Endothelial cell (in vitro differentiated cells): ENCODE data around the gene TSPAN3. TPM values are rescaled to one million over a fixed set of nuclear protein-coding genes. Genes with fewer than 3 reads are reported as not detected.

Experiments used
- DNase-seq: peaks from one replicate; pipeline ENCODE4 v3.0.0; 2021; ENCODE audit warnings: low spot score
- H3K27ac Mint-ChIP-seq: one replicate; pipeline ENCODE4 v1.8.0; 2021; ENCODE audit warnings: mixed read lengths, inconsistent platforms; ENCODE audit not compliant: unreplicated experiment
- H3K27me3 Mint-ChIP-seq: one replicate; pipeline ENCODE4 v1.8.0; 2021; ENCODE audit warnings: mild to moderate bottlenecking, moderate library complexity, mixed read lengths, inconsistent platforms; ENCODE audit not compliant: unreplicated experiment
- H3K36me3 Mint-ChIP-seq: one replicate; pipeline ENCODE4 v1.8.0; 2021; ENCODE audit warnings: mild to moderate bottlenecking, low read depth, mixed read lengths, inconsistent platforms; ENCODE audit not compliant: unreplicated experiment
- H3K4me1 Mint-ChIP-seq: one replicate; pipeline ENCODE4 v1.8.0; 2021; ENCODE audit warnings: mild to moderate bottlenecking, mixed read lengths, inconsistent platforms; ENCODE audit not compliant: unreplicated experiment
- H3K4me3 Mint-ChIP-seq: one replicate; pipeline ENCODE4 v1.8.0; 2021; ENCODE audit warnings: mild to moderate bottlenecking, mixed read lengths, inconsistent platforms; ENCODE audit not compliant: unreplicated experiment
- H3K9me3 Mint-ChIP-seq: one replicate; pipeline ENCODE4 v1.8.0; 2021; ENCODE audit warnings: mixed read lengths, inconsistent platforms; ENCODE audit not compliant: unreplicated experiment
- total RNA-seq: library from RNA; stranded (reverse); fragmentation: NEBNext Ultra II Directional; extraction: Animal tissue kit (Norgen Biotek cat#: 25700); gene quantifications from one replicate; pipeline ENCODE4 v1.2.1, GENCODE V29; 2021; ENCODE audit not compliant: unreplicated experiment
- TF ChIP-seq, protein P1 (sequence below): fragments of 200-600 bp; sonication (generic); IDR thresholded peaks from one replicate; pipeline ENCODE4 v1.5.0; 2021; ENCODE audit warnings: antibody characterized with exemption; ENCODE audit not compliant: unreplicated experiment

Gene TSPAN3
- total RNA-seq, 1 donor from 2014 or later: 140 TPM

- Mint-ChIP-seq H3K4me3 (no peak overlapping the region), H3K27ac (no peak overlapping the region), H3K4me1 (peaks cover 8% of the 10 kb centered on the region), H3K27me3 (peaks cover 17% of the 10 kb centered on the region), H3K36me3 (no peaks in the 10 kb centered on the region), H3K9me3 (no peaks in the 10 kb centered on the region)
- peak; percentile 88 for DNase-seq
- TF ChIP-seq, protein P1, sequence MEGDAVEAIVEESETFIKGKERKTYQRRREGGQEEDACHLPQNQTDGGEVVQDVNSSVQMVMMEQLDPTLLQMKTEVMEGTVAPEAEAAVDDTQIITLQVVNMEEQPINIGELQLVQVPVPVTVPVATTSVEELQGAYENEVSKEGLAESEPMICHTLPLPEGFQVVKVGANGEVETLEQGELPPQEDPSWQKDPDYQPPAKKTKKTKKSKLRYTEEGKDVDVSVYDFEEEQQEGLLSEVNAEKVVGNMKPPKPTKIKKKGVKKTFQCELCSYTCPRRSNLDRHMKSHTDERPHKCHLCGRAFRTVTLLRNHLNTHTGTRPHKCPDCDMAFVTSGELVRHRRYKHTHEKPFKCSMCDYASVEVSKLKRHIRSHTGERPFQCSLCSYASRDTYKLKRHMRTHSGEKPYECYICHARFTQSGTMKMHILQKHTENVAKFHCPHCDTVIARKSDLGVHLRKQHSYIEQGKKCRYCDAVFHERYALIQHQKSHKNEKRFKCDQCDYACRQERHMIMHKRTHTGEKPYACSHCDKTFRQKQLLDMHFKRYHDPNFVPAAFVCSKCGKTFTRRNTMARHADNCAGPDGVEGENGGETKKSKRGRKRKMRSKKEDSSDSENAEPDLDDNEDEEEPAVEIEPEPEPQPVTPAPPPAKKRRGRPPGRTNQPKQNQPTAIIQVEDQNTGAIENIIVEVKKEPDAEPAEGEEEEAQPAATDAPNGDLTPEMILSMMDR: peak; percentile 95
These were observed 46.4 kb downstream of the TSPAN3 start for GRCh38 chr15:77024273-77025082.

DNA sequence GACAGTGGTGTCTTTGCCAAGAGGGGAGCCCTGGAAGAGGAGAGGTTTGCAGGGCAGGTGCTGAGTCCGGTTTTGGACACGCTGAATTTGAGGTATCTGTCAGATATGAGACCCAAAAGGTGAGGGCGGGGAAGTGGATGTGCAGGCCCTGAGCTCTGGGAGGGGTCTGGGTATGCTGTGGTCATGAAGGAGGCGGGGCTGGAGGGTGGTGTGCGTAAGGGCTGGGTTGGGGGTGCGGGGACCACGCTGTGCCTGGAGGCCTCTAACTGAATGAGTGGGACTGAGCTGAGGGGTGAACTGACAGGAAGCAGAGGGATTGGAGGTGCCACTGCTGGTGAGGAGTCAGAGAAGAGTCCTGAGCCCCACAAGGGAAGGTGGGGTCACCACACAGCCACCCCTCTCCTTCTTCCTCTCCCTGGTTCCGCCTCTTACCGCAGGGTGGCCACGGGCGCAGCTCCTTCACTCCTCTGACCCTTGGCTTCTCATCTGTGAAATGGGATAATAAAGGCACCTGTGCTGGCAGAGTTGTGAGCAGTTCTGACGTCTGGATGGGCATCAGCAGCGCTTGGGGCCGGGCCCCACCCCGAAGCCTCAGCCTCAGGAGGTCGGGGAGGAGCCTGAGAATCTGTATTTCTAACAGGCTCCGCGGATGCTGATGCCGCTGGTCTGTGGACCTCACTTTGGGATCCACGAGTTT lies 47.2 kb downstream of the TSPAN3 start:
- DNase-seq: no peak
- no peak overlapping the region for H3K4me3 Mint-ChIP-seq
- peaks cover 17% of the 10 kb centered on the region for H3K27me3 Mint-ChIP-seq
- H3K9me3 Mint-ChIP-seq: no peaks in the 10 kb centered on the region
- TF ChIP-seq, protein P1: no peak
- H3K27ac Mint-ChIP-seq: no peak overlapping the region
- no peaks in the 10 kb centered on the region for H3K36me3 Mint-ChIP-seq
- peaks cover 8% of the 10 kb centered on the region for H3K4me1 Mint-ChIP-seq

DNA sequence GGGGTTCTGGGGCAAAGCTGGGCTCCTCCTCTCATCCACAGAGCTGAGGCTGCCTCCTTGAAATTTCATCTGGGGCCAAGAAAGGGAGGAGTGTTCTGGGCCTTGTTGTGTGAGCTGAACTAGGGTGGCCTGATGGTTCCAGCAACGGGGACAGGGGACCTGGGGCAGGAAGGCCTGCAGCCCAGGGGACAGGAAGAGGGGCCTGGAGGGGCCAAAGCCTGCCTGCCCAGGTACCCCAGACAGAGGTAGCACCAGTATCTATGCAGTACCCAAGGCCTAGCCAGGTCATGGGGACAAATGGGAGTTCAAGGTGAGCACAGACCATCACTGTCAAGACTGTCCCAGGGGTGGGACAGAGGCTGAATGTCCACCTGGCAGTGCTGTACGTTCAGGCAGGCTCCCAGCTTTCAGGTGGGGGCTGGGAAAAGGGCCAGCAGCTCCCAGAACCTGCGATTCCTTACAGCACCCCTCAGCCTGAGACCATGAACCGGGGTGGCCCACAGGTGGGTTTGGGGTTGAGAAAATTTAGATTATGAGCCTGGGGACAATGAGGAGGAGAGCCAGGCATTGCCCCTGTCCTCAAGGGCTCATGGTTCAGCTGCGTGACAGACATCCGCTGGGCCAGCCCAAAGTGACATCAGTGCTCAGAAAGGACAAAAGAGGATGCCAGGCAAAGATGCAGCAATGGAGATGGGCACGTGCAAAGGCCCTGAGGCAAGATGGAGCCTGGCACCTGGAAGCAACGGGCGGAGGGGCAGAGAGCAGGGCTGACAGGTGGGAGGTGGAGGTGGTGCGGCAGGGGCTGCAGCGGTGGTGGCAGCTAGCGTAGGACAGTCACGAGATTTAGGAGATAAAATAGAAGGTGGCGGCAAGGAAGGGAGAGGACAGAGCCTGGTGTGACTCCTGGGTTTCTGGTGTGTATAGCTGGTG lies 48.0 kb downstream of the TSPAN3 start:
- Mint-ChIP-seq H3K4me1 (peaks cover 8% of the 10 kb centered on the region), H3K9me3 (no peaks in the 10 kb centered on the region), H3K27me3 (peaks cover 17% of the 10 kb centered on the region), H3K36me3 (no peaks in the 10 kb centered on the region), H3K4me3 (no peak overlapping the region), H3K27ac (no peak overlapping the region)
- no peak for DNase-seq
- TF ChIP-seq, protein P1: no peak

GRCh38 chr15:77021803-77022381 lies 49.0 kb downstream of the TSPAN3 start:
- Mint-ChIP-seq H3K27ac (no peak overlapping the region), H3K4me3 (no peak overlapping the region), H3K36me3 (no peaks in the 10 kb centered on the region), H3K27me3 (peaks cover 13% of the 10 kb centered on the region), H3K4me1 (peaks cover 8% of the 10 kb centered on the region), H3K9me3 (no peaks in the 10 kb centered on the region)
- DNase-seq: no peak
- TF ChIP-seq, protein P1: no peak
